Measurements from ENCODE around the gene GRM1.

The GRM1 gene

GRCh38 chr6:146056506-146056905 is 27.6 kb downstream of the GRM1 start:
- H3K4me3 ChIP-seq (ENCODE audit: low read depth, low read length): no peak overlapping the region
- no peak for TF ChIP-seq CTCF (IDR thresholded peaks at IDR 0.05; ENCODE audit: borderline replicate concordance, insufficient read depth, low read depth, low read length)

GRCh38 chr6:146065690-146066089 is 36.8 kb downstream of the GRM1 start:
- TF ChIP-seq CTCF (IDR thresholded peaks at IDR 0.05; ENCODE audit: borderline replicate concordance, insufficient read depth, low read depth, low read length): no peak
- no peak overlapping the region for H3K4me3 ChIP-seq (ENCODE audit: low read depth, low read length)

GRCh38 chr6:146066506-146066905 is 37.6 kb downstream of the GRM1 start:
- H3K4me3 ChIP-seq (ENCODE audit: low read depth, low read length): no peak overlapping the region
- no peak for TF ChIP-seq CTCF (IDR thresholded peaks at IDR 0.05; ENCODE audit: borderline replicate concordance, insufficient read depth, low read depth, low read length)

GRCh38 chr6:146071781-146072180 is 42.9 kb downstream of the GRM1 start:
- H3K4me3 ChIP-seq (ENCODE audit: low read depth, low read length): no peak overlapping the region
- no peak for TF ChIP-seq CTCF (IDR thresholded peaks at IDR 0.05; ENCODE audit: borderline replicate concordance, insufficient read depth, low read depth, low read length)

GRCh38 chr6:146077992-146078391 is 49.1 kb downstream of the GRM1 start:
- H3K4me3 ChIP-seq (ENCODE audit: low read depth, low read length): no peak overlapping the region
- no peak for TF ChIP-seq CTCF (IDR thresholded peaks at IDR 0.05; ENCODE audit: borderline replicate concordance, insufficient read depth, low read depth, low read length)

- no peak for TF ChIP-seq CTCF (IDR thresholded peaks at IDR 0.05; ENCODE audit: borderline replicate concordance, insufficient read depth, low read depth, low read length)
- H3K4me3 ChIP-seq (ENCODE audit: low read depth, low read length): no peak overlapping the region
Observed at GRCh38 chr6:146087386-146087785, 58.5 kb downstream of the GRM1 start.

GRCh38 chr6:146090474-146090873 is 61.6 kb downstream of the GRM1 start:
- no peak for TF ChIP-seq CTCF (IDR thresholded peaks at IDR 0.05; ENCODE audit: borderline replicate concordance, insufficient read depth, low read depth, low read length)
- H3K4me3 ChIP-seq (ENCODE audit: low read depth, low read length): no peak overlapping the region

Measured in GM12875 (cell line).